ENCODE data around the gene ALDH1A1.

- TF ChIP-seq CTCF (IDR thresholded peaks at IDR 0.05) (no peak), EZH2phosphoT487 (IDR thresholded peaks at IDR 0.05) (no peak), EZH2 (IDR thresholded peaks at IDR 0.05) (no peak)
These were observed 88.5 kb downstream of the ALDH1A1 start for GRCh38 chr9:72864327-72864726.

Measured in neural progenitor cell (in vitro differentiated cells).